ENCODE results near the gene GRIK4.

DNA sequence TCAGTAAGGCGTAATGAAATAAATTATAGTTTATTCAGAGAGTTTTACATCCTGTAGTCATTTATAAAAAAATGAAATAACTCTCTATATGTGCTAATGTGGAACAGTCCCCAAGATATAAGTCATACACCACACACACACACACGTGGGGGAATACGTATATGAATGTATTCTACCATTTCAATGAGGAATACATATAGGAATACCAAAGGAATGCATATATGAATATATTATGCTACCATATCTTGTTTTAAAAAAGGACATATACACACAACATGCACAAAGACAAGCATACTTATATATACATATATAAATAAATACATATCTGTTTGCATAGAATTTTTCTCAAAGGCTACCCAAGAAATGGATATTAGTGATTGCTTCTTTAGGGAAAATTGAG, 39.6 kb upstream of the GRIK4 start:
- TF ChIP-seq, protein P1, sequence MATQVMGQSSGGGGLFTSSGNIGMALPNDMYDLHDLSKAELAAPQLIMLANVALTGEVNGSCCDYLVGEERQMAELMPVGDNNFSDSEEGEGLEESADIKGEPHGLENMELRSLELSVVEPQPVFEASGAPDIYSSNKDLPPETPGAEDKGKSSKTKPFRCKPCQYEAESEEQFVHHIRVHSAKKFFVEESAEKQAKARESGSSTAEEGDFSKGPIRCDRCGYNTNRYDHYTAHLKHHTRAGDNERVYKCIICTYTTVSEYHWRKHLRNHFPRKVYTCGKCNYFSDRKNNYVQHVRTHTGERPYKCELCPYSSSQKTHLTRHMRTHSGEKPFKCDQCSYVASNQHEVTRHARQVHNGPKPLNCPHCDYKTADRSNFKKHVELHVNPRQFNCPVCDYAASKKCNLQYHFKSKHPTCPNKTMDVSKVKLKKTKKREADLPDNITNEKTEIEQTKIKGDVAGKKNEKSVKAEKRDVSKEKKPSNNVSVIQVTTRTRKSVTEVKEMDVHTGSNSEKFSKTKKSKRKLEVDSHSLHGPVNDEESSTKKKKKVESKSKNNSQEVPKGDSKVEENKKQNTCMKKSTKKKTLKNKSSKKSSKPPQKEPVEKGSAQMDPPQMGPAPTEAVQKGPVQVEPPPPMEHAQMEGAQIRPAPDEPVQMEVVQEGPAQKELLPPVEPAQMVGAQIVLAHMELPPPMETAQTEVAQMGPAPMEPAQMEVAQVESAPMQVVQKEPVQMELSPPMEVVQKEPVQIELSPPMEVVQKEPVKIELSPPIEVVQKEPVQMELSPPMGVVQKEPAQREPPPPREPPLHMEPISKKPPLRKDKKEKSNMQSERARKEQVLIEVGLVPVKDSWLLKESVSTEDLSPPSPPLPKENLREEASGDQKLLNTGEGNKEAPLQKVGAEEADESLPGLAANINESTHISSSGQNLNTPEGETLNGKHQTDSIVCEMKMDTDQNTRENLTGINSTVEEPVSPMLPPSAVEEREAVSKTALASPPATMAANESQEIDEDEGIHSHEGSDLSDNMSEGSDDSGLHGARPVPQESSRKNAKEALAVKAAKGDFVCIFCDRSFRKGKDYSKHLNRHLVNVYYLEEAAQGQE (IDR thresholded peaks at IDR 0.05; ENCODE audit: insufficient replicate concordance, low read depth), result no peak
- TF ChIP-seq, protein P2, sequence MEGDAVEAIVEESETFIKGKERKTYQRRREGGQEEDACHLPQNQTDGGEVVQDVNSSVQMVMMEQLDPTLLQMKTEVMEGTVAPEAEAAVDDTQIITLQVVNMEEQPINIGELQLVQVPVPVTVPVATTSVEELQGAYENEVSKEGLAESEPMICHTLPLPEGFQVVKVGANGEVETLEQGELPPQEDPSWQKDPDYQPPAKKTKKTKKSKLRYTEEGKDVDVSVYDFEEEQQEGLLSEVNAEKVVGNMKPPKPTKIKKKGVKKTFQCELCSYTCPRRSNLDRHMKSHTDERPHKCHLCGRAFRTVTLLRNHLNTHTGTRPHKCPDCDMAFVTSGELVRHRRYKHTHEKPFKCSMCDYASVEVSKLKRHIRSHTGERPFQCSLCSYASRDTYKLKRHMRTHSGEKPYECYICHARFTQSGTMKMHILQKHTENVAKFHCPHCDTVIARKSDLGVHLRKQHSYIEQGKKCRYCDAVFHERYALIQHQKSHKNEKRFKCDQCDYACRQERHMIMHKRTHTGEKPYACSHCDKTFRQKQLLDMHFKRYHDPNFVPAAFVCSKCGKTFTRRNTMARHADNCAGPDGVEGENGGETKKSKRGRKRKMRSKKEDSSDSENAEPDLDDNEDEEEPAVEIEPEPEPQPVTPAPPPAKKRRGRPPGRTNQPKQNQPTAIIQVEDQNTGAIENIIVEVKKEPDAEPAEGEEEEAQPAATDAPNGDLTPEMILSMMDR (IDR thresholded peaks at IDR 0.05; ENCODE audit: insufficient read depth, low read length), result no peak
- TF ChIP-seq GABPA (IDR thresholded peaks at IDR 0.05; ENCODE audit: low read depth), result no peak
